GM12865 (cell line): ENCODE data around the gene BTRC.
"Not testable (repeated sequence)": the region's sequence is repeated elsewhere in the genome, so short reads cannot be mapped to it uniquely, and the experiment has no call there.

Source experiments
- DNase-seq: peaks from one replicate; pipeline ENCODE4 v3.0.0; 2010; ENCODE audit warnings: low read depth
- H3K4me3 ChIP-seq: 2 replicates; pipeline ENCODE4 v1.5.1; 2011; ENCODE audit warnings: mild to moderate bottlenecking, low read depth, low read length, control low read depth
- CTCF ChIP-seq: IDR thresholded peaks from 2 replicates; pipeline ENCODE4 v1.5.1; 2011; ENCODE audit warnings: low read length, control low read depth, low read depth, inconsistent platforms; ENCODE audit not compliant: insufficient read depth; ENCODE audit errors: missing control alignments

BTRC gene

GRCh38 chr10:101388676-101389276 lies 34.8 kb downstream of the BTRC start:
- no peak for TF ChIP-seq CTCF
- H3K4me3 ChIP-seq, result no peak overlapping the region
- DNase-seq, result no peak

GRCh38 chr10:101389532-101389931 lies 35.6 kb downstream of the BTRC start:
- H3K4me3 ChIP-seq, DNase-seq: not testable (repeated sequence)

GRCh38 chr10:101389986-101390531 lies 36.1 kb downstream of the BTRC start:
- no peak overlapping the region for H3K4me3 ChIP-seq
- DNase-seq, result no peak
- no peak for TF ChIP-seq CTCF

GRCh38 chr10:101393378-101393777 lies 39.4 kb downstream of the BTRC start:
- H3K4me3 ChIP-seq, result no peak overlapping the region
- DNase-seq, result no peak
- TF ChIP-seq CTCF, result no peak

- no peak overlapping the region for H3K4me3 ChIP-seq
- no peak for TF ChIP-seq CTCF
- DNase-seq, result peak; percentile 12
These were observed 40.7 kb downstream of the BTRC start for GRCh38 chr10:101394524-101395133.

- DNase-seq, result peak; percentile 45
- no peak for TF ChIP-seq CTCF
- H3K4me3 ChIP-seq, result no peak overlapping the region
These were observed 43.2 kb downstream of the BTRC start for GRCh38 chr10:101397140-101397539.

GRCh38 chr10:101400585-101400984 lies 46.6 kb downstream of the BTRC start:
- no peak for TF ChIP-seq CTCF
- H3K4me3 ChIP-seq, result no peak overlapping the region
- no peak for DNase-seq
